Right atrium auricular region (tissue), 2 donors: Measurements from ENCODE around the gene ADCY3. TPM values are rescaled to one million over a fixed set of nuclear protein-coding genes. Genes with fewer than 3 reads are reported as not detected.
A peak's percentile ranks its signal among the peaks of the same experiment; 100 is the strongest.

Experiments
- DNase-seq: peaks from one replicate; pipeline ENCODE4 v3.0.0-alpha.2; 2019; ENCODE audit warnings: low spot score
- H3K27ac ChIP-seq, 2 donors: fragments of 200-600 bp; sonication (generic); 1 replicate in 1 of 2; 2 replicates in 1 of 2; pipeline ENCODE4 v1.5.1; 2016 to 2019
- H3K27me3 ChIP-seq, 2 donors: fragments of 200-600 bp; sonication (generic); one replicate each; pipeline versions ENCODE4 v1.5.1 to v1.6.0; 2017 to 2019
- H3K36me3 ChIP-seq: fragments of 200-600 bp; sonication (generic); one replicate; pipeline ENCODE4 v1.5.1; 2016
- H3K4me1 ChIP-seq, 2 donors: fragments of 200-600 bp; sonication (generic); one replicate each; pipeline versions ENCODE4 v1.5.1 to v1.6.0; 2017 to 2019
- H3K4me3 ChIP-seq, 2 donors: fragments of 200-600 bp; sonication (generic); 1 replicate in 1 of 2; 2 replicates in 1 of 2; pipeline ENCODE4 v1.5.1; 2017 to 2019; ENCODE audit warnings: mild to moderate bottlenecking in 1 of 2, moderate library complexity in 1 of 2
- H3K9me3 ChIP-seq, 2 donors: fragments of 200-600 bp; sonication (generic); one replicate each; pipeline ENCODE4 v1.5.1; 2019
- total RNA-seq, 2 donors: library from RNA; depleted of rRNA; stranded (reverse); fragments of >200 nt; gene quantifications; one replicate each; pipeline ENCODE4 v1.1.0, GENCODE V29; 2016
- TF ChIP-seq, protein P1 (sequence below), 2 donors: fragments of 200-600 bp; sonication (generic); IDR thresholded peaks; one replicate each; pipeline ENCODE4 v1.5.1; 2019; ENCODE audit warnings: antibody characterized with exemption in 2 of 2

ADCY3 gene
- total RNA-seq, 2 donors from 2014 or later, result 14.1 to 28.4 TPM

DNA sequence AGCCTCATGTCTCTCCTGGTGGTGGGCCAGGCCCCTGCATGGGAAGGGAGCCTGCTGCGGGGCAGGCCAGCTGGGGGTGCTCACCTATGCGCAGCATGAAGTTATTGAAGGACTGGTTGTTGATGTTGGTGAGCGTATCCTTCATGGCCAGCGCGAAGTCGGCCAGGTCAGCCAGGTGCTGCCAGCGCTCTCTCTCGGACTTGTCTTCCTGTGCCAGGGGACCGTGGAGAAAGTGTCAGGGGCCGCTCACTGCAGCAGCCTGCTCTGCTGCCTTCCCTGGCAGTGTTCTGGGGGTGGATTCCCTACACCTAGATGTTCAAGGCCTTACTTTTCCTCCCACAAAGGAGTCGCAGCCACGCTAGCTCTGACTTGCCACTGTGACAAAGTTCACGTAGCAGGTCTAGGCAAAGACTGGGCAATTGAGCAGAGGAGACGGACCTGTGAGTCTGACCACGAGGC is 98.6 kb downstream of the ADCY3 start:
- peak; percentile 42 for DNase-seq
- no peak overlapping the region for H3K4me3 ChIP-seq
- no peaks in the 10 kb centered on the region for H3K9me3 ChIP-seq
- H3K27ac ChIP-seq, result no peak overlapping the region
- H3K4me1 ChIP-seq, result peaks cover 0 to 4% of the 10 kb centered on the region in 2 donors
- no peaks in the 10 kb centered on the region for H3K27me3 ChIP-seq
- peaks cover 10% of the 10 kb centered on the region for H3K36me3 ChIP-seq
- TF ChIP-seq, protein P1, sequence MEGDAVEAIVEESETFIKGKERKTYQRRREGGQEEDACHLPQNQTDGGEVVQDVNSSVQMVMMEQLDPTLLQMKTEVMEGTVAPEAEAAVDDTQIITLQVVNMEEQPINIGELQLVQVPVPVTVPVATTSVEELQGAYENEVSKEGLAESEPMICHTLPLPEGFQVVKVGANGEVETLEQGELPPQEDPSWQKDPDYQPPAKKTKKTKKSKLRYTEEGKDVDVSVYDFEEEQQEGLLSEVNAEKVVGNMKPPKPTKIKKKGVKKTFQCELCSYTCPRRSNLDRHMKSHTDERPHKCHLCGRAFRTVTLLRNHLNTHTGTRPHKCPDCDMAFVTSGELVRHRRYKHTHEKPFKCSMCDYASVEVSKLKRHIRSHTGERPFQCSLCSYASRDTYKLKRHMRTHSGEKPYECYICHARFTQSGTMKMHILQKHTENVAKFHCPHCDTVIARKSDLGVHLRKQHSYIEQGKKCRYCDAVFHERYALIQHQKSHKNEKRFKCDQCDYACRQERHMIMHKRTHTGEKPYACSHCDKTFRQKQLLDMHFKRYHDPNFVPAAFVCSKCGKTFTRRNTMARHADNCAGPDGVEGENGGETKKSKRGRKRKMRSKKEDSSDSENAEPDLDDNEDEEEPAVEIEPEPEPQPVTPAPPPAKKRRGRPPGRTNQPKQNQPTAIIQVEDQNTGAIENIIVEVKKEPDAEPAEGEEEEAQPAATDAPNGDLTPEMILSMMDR (IDR thresholded peaks at IDR 0.05), result no peak

DNA sequence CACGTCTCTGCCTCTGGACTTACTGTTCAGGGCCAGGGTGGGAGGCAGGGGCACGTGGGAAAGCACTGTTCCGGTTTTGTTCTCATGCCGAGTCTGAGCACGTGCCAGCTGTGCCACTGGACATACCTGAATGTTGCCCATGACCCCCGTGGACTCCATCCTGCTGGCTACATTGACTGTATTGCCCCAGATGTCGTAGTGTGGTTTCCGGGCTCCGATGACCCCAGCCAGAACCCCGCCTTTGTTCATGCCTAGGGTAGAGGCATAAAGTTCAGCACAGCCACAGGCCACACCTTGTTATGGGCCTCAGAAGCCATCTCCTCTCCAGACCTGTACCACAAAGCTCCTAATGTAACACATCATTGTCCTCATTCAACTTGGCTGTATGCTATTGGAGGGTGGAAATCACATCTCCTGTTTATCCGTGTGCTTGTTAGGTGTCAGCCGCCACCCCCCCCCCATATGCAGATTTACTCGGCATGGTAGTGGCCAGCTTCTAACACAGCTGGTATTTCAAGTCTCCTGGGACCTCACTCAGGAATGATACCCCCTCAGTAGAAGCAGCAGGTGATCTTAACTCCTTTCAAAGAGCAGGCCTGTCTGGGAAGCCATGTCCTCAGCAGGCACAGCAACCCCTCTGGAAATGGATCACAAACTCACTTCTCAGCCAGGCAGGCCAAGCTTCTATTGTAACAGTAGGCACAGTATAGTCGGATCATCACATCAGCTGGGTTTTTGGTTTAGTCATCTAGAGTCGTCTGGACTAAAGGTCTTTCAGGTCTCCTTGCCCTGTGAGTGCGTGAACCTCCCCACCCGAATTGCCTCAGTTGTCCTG is 99.2 kb downstream of the ADCY3 start:
- H3K9me3 ChIP-seq, result no peaks in the 10 kb centered on the region

DNA sequence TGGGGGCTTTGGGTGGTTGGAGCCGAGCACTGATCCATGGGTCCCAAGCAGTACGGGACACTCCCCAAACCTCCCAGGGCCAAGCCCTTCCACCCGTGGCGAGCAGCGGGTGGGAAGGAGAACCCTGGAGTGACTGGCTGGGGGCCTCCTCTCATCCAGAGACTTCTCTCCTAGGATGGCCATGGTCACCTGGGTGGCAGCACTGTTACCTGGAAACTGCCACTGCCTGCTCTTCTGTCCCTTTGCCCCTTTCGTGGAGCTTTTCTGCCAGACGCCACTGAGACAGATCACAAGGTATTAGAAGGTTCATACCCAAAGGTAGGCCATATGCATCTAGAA is 99.9 kb downstream of the ADCY3 start:
- Histone ChIP-seq H3K36me3 (peaks cover 10% of the 10 kb centered on the region), H3K9me3 (no peaks in the 10 kb centered on the region), H3K27me3 (no peaks in the 10 kb centered on the region), H3K4me1 (peaks cover 0 to 4% of the 10 kb centered on the region in 2 donors), H3K27ac (no peak overlapping the region), H3K4me3 (no peak overlapping the region)
- TF ChIP-seq, protein P1 (IDR thresholded peaks at IDR 0.05), result no peak
- peak; percentile 50 for DNase-seq

More for the DNA sequence above, 99.2 kb downstream of the ADCY3 start:
- H3K27me3 ChIP-seq, result no peaks in the 10 kb centered on the region
- no peak overlapping the region for H3K27ac ChIP-seq
- no peak overlapping the region for H3K4me3 ChIP-seq
- peak; percentile 55 for DNase-seq
- TF ChIP-seq, protein P1 (IDR thresholded peaks at IDR 0.05), result no peak
- peaks cover 10% of the 10 kb centered on the region for H3K36me3 ChIP-seq
- H3K4me1 ChIP-seq, result peaks cover 0 to 4% of the 10 kb centered on the region in 2 donors

DNA sequence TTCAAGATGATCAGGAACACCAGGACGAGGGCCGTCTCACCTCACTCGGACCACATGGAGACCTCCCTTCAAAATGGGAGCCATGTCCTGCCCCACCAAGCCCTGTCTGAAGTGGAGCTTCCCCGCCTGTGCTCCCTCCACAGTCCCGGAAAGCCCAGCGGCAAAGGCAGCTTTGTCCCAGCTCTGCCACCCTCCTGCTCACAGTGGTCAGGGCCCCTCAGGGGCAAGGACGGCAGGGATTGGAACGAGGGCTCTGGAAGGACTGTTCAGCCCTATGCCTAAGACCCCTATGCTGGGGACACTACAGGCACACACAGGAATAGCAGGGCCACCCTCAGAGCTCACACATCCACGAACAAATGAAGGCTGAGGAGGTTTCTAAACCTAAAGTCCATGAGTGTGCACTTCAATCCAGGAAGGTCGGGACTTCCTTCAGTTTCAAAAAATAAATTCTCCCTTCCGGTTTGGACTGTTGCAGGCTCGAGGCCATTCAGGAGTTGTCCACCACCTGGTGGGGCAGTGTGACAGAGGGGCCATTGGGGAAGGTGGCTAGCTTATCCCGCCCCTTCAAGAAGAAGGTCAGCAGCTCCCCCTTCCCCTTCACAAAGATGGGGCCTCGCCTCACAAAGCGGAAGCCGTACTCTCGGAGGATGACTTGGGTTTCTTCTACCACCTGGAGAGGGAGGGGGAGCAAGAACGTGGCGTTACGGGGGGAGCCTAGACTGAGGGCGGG is 100.4 kb downstream of the ADCY3 start:
- Histone ChIP-seq H3K4me1 (peaks cover 0 to 4% of the 10 kb centered on the region in 2 donors), H3K27ac (no peak overlapping the region), H3K36me3 (peaks cover 10% of the 10 kb centered on the region), H3K27me3 (no peaks in the 10 kb centered on the region), H3K9me3 (no peaks in the 10 kb centered on the region), H3K4me3 (no peak overlapping the region)
- TF ChIP-seq, protein P1 (IDR thresholded peaks at IDR 0.05), result no peak
- DNase-seq, result peak; percentile 46

DNA sequence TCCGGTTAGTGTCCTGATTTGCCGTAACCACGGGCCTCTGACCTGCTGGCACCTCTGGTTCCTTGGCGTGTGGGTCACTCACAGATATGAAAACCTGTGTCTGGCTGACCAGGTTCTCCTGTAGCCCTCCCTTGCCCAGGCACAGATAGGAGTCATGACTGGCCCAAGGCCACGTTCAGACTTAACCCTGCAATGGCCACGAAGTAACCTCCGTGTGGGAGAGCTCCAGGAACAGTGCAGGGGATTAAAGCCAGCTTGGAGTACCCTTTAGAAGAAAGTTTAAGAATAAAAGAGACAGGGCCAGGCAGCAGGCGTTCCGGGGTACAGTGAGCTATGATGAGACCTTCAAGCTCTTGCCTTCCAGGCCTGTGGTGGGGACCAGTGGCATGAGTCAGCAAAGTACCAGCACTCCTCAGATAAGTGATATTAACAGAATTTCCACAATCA is 101.3 kb downstream of the ADCY3 start:
- peaks cover 0 to 4% of the 10 kb centered on the region in 2 donors for H3K4me1 ChIP-seq
- H3K27me3 ChIP-seq, result no peaks in the 10 kb centered on the region
- H3K9me3 ChIP-seq, result no peaks in the 10 kb centered on the region
- peak; percentile 49 for DNase-seq
- TF ChIP-seq, protein P1 (IDR thresholded peaks at IDR 0.05), result no peak
- no peak overlapping the region for H3K4me3 ChIP-seq
- no peak overlapping the region for H3K27ac ChIP-seq
- H3K36me3 ChIP-seq, result peaks cover 10% of the 10 kb centered on the region
